B cell (primary cell): ENCODE measurements around the gene FYN. TPM values are rescaled to one million over a fixed set of nuclear protein-coding genes. Genes with fewer than 3 reads are reported as not detected.

ENCODE experiments used
- ATAC-seq: fragments of 200-7000 bp; cut with Tn5 transposase; one replicate; pipeline ENCODE4 v1.10.0; 2021; ENCODE audit warnings: low read depth, mild to moderate bottlenecking, moderate number of reproducible peaks, moderate library complexity
- CTCF ChIA-PET: fragments of 350-600 bp; sonication (Branson Sonifier 250); formaldehyde crosslinking; loops from one replicate; lab custom pipeline; 2021; ENCODE audit warnings: antibody characterized with exemption, inconsistent platforms; lab: Charles Lee
- POLR2A ChIA-PET: fragments of 350-600 bp; sonication (Branson Sonifier 250); formaldehyde crosslinking; loops from one replicate; lab custom pipeline; 2021; ENCODE audit warnings: antibody characterized with exemption; lab: Charles Lee
- DNase-seq: peaks from one replicate; pipeline ENCODE4 v3.0.0; 2013
- H2AFZ ChIP-seq: 2 replicates; pipeline ENCODE4 v1.6.1; 2012; ENCODE audit warnings: mild to moderate bottlenecking, low read depth, low read length; ENCODE audit not compliant: insufficient read depth, poor library complexity, severe bottlenecking
- H3K27ac ChIP-seq, 2 donors: 1 replicate in 1 of 2; 2 replicates in 1 of 2; pipeline ENCODE4 v1.5.1; 2012 to 2013; ENCODE audit warnings: low read length in 2 of 2, mild to moderate bottlenecking in 2 of 2, moderate library complexity in 1 of 2
- H3K27me3 ChIP-seq, 4 experiments: fragments of 200-600 bp in 1 of 4; sonication (generic) in 1 of 4; replicated peaks in 1 of 4; 1 replicate in 2 of 4; 2 replicates in 2 of 4; pipeline versions ENCODE4 v1.6.1 to v1.7.0; 2013 to 2016; ENCODE audit warnings: low read length in 3 of 4, mild to moderate bottlenecking in 2 of 4, mixed read lengths in 1 of 4, moderate library complexity in 1 of 4; ENCODE audit not compliant: insufficient read depth in 4 of 4, control insufficient read depth in 3 of 4; ENCODE audit errors: control extremely low read depth in 1 of 4
- H3K36me3 ChIP-seq, 2 experiments: replicated peaks in 1 of 2; 1 replicate in 1 of 2; 2 replicates in 1 of 2; pipeline versions ENCODE4 v1.6.1 to v1.7.1; 2013; ENCODE audit warnings: low read length in 1 of 2; ENCODE audit not compliant: insufficient read depth in 2 of 2, control insufficient read depth in 1 of 2; ENCODE audit errors: control extremely low read depth in 1 of 2, extremely low read depth in 1 of 2
- H3K4me1 ChIP-seq, 2 donors: fragments of 200-600 bp in 1 of 2; sonication (generic) in 1 of 2; 1 replicate in 1 of 2; 2 replicates in 1 of 2; pipeline versions ENCODE4 v1.5.1 to v1.6.1; 2013 to 2017; ENCODE audit warnings: low read length in 2 of 2; ENCODE audit not compliant: control insufficient read depth in 2 of 2, insufficient read depth in 2 of 2
- H3K4me2 ChIP-seq: replicated peaks from 2 replicates; pipeline ENCODE3; 2012; ENCODE audit warnings: mild to moderate bottlenecking, low read depth, low read length; ENCODE audit not compliant: poor library complexity, severe bottlenecking
- H3K4me3 ChIP-seq, 5 experiments: fragments of 200-600 bp in 1 of 5; sonication (generic) in 1 of 5; 1 replicate in 3 of 5; 2 replicates in 2 of 5; pipeline versions ENCODE4 v1.5.1 to v1.7.0; 2011 to 2016; ENCODE audit warnings: low read length in 4 of 5, mild to moderate bottlenecking in 4 of 5, low read depth in 2 of 5, control low read depth in 1 of 5, moderate library complexity in 1 of 5; ENCODE audit not compliant: insufficient read depth in 1 of 5; ENCODE audit errors: control extremely low read depth in 1 of 5, extremely low read depth in 1 of 5
- H3K79me2 ChIP-seq: fragments of 200-600 bp; sonication (generic); one replicate; pipeline ENCODE4 v1.6.0; 2016; ENCODE audit warnings: low read length; ENCODE audit not compliant: control insufficient read depth, insufficient read depth
- H3K9ac ChIP-seq: fragments of 200-600 bp; sonication (generic); 2 replicates; pipeline ENCODE4 v1.6.1; 2017; ENCODE audit warnings: mild to moderate bottlenecking, low read length, moderate library complexity
- H3K9me3 ChIP-seq, 3 donors: one replicate each; pipeline versions ENCODE4 v1.6.1 to v1.7.1; 2013; ENCODE audit warnings: low read length in 2 of 3; ENCODE audit not compliant: control insufficient read depth in 2 of 3, insufficient read depth in 1 of 3; ENCODE audit errors: control extremely low read depth in 1 of 3
- H4K20me1 ChIP-seq: 2 replicates; pipeline ENCODE4 v1.6.0; 2012; ENCODE audit warnings: mild to moderate bottlenecking, low read length; ENCODE audit not compliant: insufficient read depth, control insufficient read depth, poor library complexity, severe bottlenecking
- H3K27ac Mint-ChIP-seq: one replicate; pipeline ENCODE4 v1.8.0; 2021; ENCODE audit warnings: mixed read lengths
- H3K27me3 Mint-ChIP-seq: one replicate; pipeline ENCODE4 v1.8.0; 2021; ENCODE audit warnings: mixed read lengths
- H3K4me1 Mint-ChIP-seq: one replicate; pipeline ENCODE4 v1.8.0; 2021; ENCODE audit warnings: mixed read lengths
- H3K4me3 Mint-ChIP-seq: one replicate; pipeline ENCODE4 v1.8.0; 2021; ENCODE audit warnings: mixed read lengths
- H3K9me3 Mint-ChIP-seq: one replicate; pipeline ENCODE4 v1.8.0; 2022; ENCODE audit warnings: mixed read lengths; ENCODE audit not compliant: insufficient read depth
- CTCF ChIP-seq: fragments of 200-600 bp; IDR thresholded peaks from one replicate; pipeline ENCODE4 v1.8.0; 2022; ENCODE audit warnings: antibody characterized with exemption, mild to moderate bottlenecking
- EZH2 ChIP-seq: IDR thresholded peaks from 2 replicates; pipeline ENCODE4 v1.6.1; 2012; ENCODE audit warnings: borderline replicate concordance, low read depth, mild to moderate bottlenecking, moderate library complexity, low read length; ENCODE audit not compliant: insufficient read depth, poor library complexity, severe bottlenecking
- WGBS: methylation state at CpG from one replicate; pipeline ENCODE4 v1.1.5; 2013; ENCODE audit warnings: missing lambda C conversion rate; ENCODE audit not compliant: insufficient coverage; 5-methylcytosine and 5-hydroxymethylcytosine counted together
- intact Hi-C: fragments of 100-400 bp; cut with micrococcal nuclease; formaldehyde crosslinking; loops from one replicate; pipeline ENCODE4 v1.10.0; 2022
- polyA plus RNA-seq: library from polyadenylated mRNA; depleted of rRNA; stranded (reverse); fragments of >200 nt; gene quantifications from 2 replicates; pipeline ENCODE4 v1.2.3, GENCODE V29; 2012
- total RNA-seq, 2 donors: library from RNA; stranded (reverse); fragments of 120-200 nt in 1 of 2; gene quantifications; 1 replicate in 1 of 2; 2 replicates in 1 of 2; pipeline versions ENCODE4 v1.2.3 to v1.2.4, GENCODE V29; 2013 to 2022

Gene FYN
- total and polyA plus RNA-seq, 2 donors (not counting 1 experiment from before 2014, with no cell fraction given) = 54.1 to 94.0 TPM

- peak overlapping the region; percentile 10 for H3K4me3 Mint-ChIP-seq
- H3K27me3 ChIP-seq = no peaks in the 10 kb centered on the region
- ATAC-seq (no peak), DNase-seq (no peak)
- ChIA-PET CTCF (interaction anchor here (1.0 to 1.4 kb wide), 4 partner anchors 10 to 225 kb away, joined by 3 to 4 read pairs (median 4); no protein-coding TSS in a partner anchor), POLR2A (no interaction called here)
- H3K9me3 ChIP-seq = no peaks in the 10 kb centered on the region
- peaks cover 10% of the 10 kb centered on the region for H4K20me1 ChIP-seq
- no peaks in the 10 kb centered on the region for H3K9me3 Mint-ChIP-seq
- H3K27ac ChIP-seq = no peak overlapping the region
- peak overlapping the region; percentile 34 for H3K27ac Mint-ChIP-seq
- no CpG with 5 or more reads among the region's 1 CpG for WGBS
- peaks cover 15% of the 10 kb centered on the region for H3K79me2 ChIP-seq
- H3K4me1 Mint-ChIP-seq = peaks cover 46% of the 10 kb centered on the region
- no peaks in the 10 kb centered on the region for H3K27me3 Mint-ChIP-seq
- TF ChIP-seq EZH2 (no peak), CTCF (no peak)
- H3K4me1 ChIP-seq = peaks cover 31 to 39% of the 10 kb centered on the region in 2 donors
- H3K9ac ChIP-seq = no peak overlapping the region
- H2AFZ ChIP-seq = no peak overlapping the region
- H3K4me3 ChIP-seq = no peak overlapping the region
- peak overlapping the region; percentile 5 for H3K4me2 ChIP-seq
- H3K36me3 ChIP-seq = peaks cover 0 to 2% of the 10 kb centered on the region in 2 experiments
- intact Hi-C loops = loop anchor here (5.0 kb wide), 1 partner anchor 56 kb away; no protein-coding TSS in a partner anchor
These were observed 69.9 kb downstream of the FYN start for GRCh38 chr6:111803371-111803770.

- Mint-ChIP-seq H3K4me1 (peaks cover 46% of the 10 kb centered on the region), H3K27me3 (no peaks in the 10 kb centered on the region), H3K4me3 (no peak overlapping the region), H3K9me3 (no peaks in the 10 kb centered on the region), H3K27ac (no peak overlapping the region)
- ChIA-PET POLR2A (no interaction called here), CTCF (interaction anchor here (1.0 to 1.1 kb wide), 2 partner anchors 10 to 68 kb away, joined by 3 to 4 read pairs; no protein-coding TSS in a partner anchor)
- H3K9ac ChIP-seq = no peak overlapping the region
- H3K36me3 ChIP-seq = peaks cover 0 to 2% of the 10 kb centered on the region in 2 experiments
- peaks cover 17% of the 10 kb centered on the region for H3K79me2 ChIP-seq
- no peaks in the 10 kb centered on the region for H3K27me3 ChIP-seq
- peaks cover 10% of the 10 kb centered on the region for H4K20me1 ChIP-seq
- H3K4me3 ChIP-seq = no peak overlapping the region
- no peaks in the 10 kb centered on the region for H3K9me3 ChIP-seq
- no peak overlapping the region for H2AFZ ChIP-seq
- peaks cover 31 to 39% of the 10 kb centered on the region in 2 donors for H3K4me1 ChIP-seq
- no peak overlapping the region for H3K27ac ChIP-seq
- TF ChIP-seq EZH2 = no peak
- H3K4me2 ChIP-seq = no peak overlapping the region
- DNase-seq (no peak), ATAC-seq (no peak)
- WGBS = no CpG with 5 or more reads among the region's 2 CpGs
- intact Hi-C loops = loop anchor here (5.0 kb wide), 1 partner anchor 56 kb away; no protein-coding TSS in a partner anchor
These were observed 70.4 kb downstream of the FYN start for GRCh38 chr6:111802720-111803330.
